Right forelimb (tissue), 1 donor: ENCODE measurements around the gene GRK1.

Source experiments
- DNase-seq: peaks from one replicate; pipeline ENCODE4 v3.0.0-alpha.2; 2018

The GRK1 gene

DNA sequence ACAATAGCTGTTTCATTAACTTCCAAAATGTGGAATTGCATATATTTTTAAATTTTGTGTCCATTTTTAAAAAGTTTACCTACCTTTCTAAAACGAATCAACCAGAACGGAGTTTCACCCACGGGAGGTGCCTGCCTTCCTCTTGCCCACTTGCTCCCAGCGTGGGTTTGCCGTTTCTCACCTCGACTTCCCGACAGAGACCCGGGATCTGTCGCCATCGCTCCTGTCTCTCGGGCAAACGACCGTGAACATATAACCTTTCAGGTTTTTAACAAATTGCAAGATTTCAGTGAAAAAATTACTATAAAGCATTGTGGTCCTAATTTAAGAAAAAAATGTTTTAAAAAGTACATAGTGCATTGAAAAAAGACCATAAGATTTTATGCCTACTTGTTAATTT, 96.2 kb downstream of the GRK1 start:
- DNase-seq = peak; percentile 20

DNA sequence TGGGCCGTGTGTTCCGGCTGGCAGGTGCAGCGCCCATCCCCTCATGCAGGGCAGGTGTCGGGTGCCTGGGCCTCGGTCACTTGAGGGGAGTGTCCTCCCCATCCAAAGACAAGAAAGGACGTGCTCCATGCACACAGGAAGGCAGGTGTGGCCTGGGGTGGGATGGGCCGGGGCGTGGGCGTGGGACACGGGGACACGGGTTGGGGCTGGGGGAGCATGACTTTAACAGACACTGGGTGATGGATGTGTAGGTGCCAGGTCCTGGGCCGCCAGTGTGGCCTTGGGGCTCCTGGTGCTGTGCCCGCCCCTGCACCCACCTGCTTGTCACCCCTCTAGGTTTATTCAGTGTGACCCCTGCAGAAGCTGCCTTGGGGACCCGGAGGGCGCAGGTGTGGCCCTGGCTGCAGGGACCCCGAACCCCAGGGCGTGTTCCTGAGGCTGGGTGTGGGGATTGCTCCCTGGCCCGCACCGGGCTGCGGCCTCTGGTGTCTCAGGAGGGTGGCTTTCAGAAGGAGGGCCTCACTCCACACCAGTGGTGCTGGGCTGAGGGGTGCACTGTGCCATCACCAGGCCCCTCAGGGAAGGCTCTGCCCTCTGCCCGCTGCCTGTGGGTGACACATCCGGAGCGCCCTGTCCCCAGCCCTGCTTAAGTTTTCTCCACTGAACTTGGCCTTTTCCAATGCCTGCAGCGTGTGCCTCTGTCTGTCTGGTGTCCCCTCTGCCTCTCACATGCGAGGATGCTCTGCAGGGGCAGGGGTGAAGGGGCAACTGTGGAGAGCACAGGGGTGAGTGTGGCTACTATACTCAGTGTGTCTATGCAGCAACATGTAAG, 97.2 kb downstream of the GRK1 start:
- peak; percentile 32 for DNase-seq

GRCh38 chr13:113764793-113765563, 98.0 kb downstream of the GRK1 start:
- DNase-seq = peak; percentile 13

DNA sequence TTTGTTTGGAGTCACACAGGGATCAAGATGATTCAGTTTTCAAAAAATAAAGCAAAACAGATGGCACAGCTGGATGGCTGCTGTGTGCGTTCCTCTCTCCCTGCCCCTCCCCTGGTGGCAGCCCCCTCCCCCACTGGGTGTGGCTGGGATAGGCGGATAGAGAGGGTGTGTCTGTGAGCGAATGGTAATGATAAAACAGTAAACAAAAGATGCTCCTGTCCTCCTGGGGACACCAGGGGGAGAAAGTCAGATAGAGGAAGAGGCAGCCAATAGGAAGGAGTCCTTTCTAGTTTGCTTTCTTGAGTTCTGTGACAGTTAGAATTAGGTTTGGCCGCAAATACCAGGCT, 98.5 kb downstream of the GRK1 start:
- DNase-seq = peak; percentile 48

GRCh38 chr13:113766035-113766800, 99.2 kb downstream of the GRK1 start:
- peak; percentile 30 for DNase-seq

DNA sequence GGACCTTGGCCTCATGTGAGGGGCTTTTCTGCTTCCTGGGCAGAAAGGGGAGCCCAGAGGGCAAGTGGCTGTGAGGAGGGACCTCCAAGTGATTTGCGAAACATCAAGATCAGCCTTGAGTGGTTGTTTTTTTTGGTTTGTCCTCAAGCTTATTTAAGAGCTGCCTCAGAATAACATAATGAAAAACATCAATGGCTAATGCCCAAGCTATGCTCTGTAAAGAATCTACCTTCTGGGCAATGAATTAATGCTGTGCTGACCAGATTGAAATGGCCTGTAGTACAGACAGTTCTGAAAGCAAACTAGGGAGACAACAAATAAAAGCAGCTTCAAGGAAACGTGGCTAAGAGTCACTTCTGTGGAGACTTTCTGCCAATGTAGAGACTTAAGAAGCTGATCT, 100.3 kb downstream of the GRK1 start:
- DNase-seq = no peak

- DNase-seq = peak; percentile 19
These were observed 101.2 kb downstream of the GRK1 start for GRCh38 chr13:113768018-113768905.

- peak; percentile 30 for DNase-seq
These were observed 102.1 kb downstream of the GRK1 start for GRCh38 chr13:113769106-113769505.

- peak; percentile 22 for DNase-seq
These were observed 102.9 kb downstream of the GRK1 start for GRCh38 chr13:113769881-113770280.

- DNase-seq = peak; percentile 3
These were observed 103.4 kb downstream of the GRK1 start for GRCh38 chr13:113770441-113770840.

DNA sequence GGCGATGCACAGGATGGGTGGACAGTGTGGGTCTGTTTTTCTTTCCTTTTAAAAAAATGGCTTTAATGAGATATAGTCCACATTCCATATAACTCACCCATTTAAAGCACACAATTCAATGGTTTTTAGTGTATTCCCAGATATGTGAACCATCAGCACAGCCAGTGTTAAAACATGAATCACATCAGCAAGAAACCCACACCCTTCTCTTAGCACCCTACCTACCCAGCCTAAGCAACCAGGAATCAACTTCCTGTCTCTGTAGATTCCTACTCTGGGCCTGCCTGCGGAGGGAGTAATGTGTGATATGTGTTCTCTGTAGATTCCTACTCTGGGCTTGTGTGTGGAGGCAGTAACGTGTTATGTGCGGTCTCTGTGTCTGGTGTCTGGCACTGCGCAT, 103.9 kb downstream of the GRK1 start:
- no peak for DNase-seq

GRCh38 chr13:113771709-113772331, 104.8 kb downstream of the GRK1 start:
- no peak for DNase-seq

GRCh38 chr13:113774177-113775107, 107.4 kb downstream of the GRK1 start:
- DNase-seq = no peak

DNA sequence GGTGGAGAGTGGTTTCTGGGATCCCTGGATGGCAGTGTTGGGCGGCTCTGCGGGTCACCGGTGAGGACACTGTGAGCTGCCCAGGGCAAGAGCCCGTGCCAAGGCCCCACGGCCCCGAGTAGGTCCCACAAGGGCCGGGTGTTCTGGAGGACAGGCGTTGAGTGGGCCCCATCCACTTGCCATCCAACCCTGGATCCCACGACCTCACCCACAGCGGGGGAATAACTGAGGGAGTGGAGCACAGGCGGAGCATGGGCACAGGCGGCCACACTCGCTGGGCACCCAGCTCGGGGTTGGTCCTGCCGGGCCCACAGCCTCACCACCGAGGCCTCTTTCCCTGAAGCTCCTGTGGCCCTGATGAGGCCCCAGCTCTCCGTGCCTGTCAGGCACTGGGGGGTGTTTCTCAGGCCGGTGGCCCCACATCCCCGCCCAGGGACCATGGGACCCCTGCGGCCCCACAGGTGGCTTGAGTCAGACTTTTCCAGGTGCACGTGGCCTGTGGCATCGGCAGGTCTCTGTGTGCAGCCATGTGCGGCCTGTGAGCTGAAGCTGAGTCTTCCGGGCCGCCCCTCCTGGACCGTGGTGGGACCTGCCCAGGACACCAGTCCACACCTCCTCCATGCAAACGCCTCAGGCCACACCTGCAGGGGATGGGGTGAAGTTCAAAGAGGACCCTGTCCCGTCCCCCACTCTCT, 108.6 kb downstream of the GRK1 start:
- DNase-seq = no peak

DNA sequence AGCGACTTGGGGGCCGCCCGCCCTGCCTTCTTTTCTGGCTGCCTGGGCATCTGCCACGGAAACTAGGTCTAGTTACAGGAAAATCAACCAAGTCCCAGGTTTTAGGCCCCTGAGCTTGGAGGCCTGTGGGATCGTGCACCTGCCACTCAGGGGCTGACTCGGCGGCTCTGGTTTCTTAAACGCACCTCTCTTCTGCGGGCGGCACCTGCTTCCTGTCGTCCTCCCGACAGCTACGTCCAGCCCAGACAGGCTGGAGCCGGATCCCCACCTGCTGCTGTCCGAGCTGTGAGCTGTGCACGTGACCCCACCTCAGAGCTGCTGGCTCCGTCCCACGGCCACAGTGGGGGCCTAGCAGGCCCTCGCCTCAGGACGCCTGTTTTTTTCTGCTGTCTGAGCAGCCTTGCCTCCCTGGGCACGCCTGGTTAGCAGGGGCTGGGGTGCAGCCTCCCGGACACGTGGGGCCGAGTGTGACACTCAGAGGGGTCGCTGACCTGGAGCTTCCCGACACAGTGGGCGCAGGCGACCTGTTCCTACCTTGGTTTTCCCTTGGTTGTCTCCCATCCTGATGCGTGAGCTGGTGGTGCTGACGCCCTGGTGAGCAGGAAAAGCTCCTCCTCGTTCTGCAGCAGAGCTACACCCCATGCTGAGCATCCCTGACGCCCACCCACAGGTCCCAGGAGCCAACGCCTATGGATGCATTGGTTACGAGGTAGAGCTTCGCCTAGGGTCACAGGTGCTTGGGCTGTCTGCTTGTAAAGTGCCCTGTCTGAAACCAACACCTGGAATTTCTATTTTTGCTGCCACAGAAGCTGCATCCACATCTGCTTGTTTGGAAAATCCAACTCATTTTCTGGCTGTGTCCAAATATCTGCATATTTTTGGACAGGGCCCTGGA, 109.5 kb downstream of the GRK1 start:
- peak; percentile 25 for DNase-seq

GRCh38 chr13:113777311-113778260, 110.6 kb downstream of the GRK1 start:
- DNase-seq = peak; percentile 71

- DNase-seq = no peak
These were observed 114.6 kb downstream of the GRK1 start for GRCh38 chr13:113781571-113781970.

DNA sequence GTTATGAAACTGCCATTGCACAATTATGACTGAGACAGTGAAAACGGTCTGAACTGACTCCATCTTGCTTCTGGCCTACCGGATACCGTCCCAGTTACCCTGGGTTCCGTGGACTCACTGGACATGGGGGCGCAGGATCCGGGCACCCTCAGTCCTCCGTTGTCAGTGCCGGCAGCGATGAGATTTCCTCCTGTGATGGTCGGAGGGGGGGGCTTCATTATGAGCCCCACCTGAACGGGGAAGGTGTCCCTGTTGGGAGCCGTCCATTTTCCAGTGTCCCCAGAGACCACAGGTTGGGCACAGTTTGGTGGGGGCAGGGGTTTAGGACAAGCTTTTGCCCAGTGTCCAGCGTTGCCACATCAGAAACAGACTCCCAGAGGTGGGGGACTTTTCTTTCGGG, 115.5 kb downstream of the GRK1 start:
- no peak for DNase-seq
